ENCODE results near the gene TIPIN. TPM values are rescaled to one million over a fixed set of nuclear protein-coding genes. Genes with fewer than 3 reads are reported as not detected.

Gene TIPIN
- total RNA-seq, 2 donors from 2014 or later, result 2.6 to 7.8 TPM

- DNase-seq (no peak), ATAC-seq (no peak)
- intact Hi-C loops (cut with DNase I, micrococcal nuclease), result loop anchor here in 1 of 2 donors (10.0 kb wide), 1 partner anchor 303 kb away; no protein-coding TSS in a partner anchor
Measured at GRCh38 chr15:66287461-66288057, 68.9 kb downstream of the TIPIN start.

Other genes starting within 250 kb of the TIPIN start
- gene MEGF11, start 102.9 kb downstream of the TIPIN start, total RNA-seq, result not detected
- gene DIS3L, start 63.1 kb downstream of the TIPIN start, total RNA-seq, result 10 to 100 TPM; 20.1 to 24.4 TPM
- gene MAP2K1, start 30.2 kb upstream of the TIPIN start, total RNA-seq, result 10 to 100 TPM; 44.7 to 45.9 TPM
- gene SNAPC5, start 141.1 kb upstream of the TIPIN start, total RNA-seq, result 10 to 100 TPM; 17.6 to 19.2 TPM
- gene RPL4, start 148.2 kb upstream of the TIPIN start, total RNA-seq, result 1,000 to 10,000 TPM; 1,339 to 1,375 TPM
- gene ZWILCH, start 148.6 kb upstream of the TIPIN start, total RNA-seq, result 1 to 10 TPM; 5.7 to 9.1 TPM
- gene LCTL, start 209.3 kb upstream of the TIPIN start, total RNA-seq, result not detected